Large intestine (tissue), 12 donors: Measurements from ENCODE around the gene NELFE. TPM values are rescaled to one million over a fixed set of nuclear protein-coding genes. Genes with fewer than 3 reads are reported as not detected.
"Not testable (repeated sequence)": the region's sequence is repeated elsewhere in the genome, so short reads cannot be mapped to it uniquely, and the experiment has no call there.

Source experiments
- DNase-seq, 2 donors: peaks; one replicate each; pipeline versions ENCODE4 v3.0.0 to v3.0.0-alpha.2; 2013
- H3K27ac ChIP-seq: one replicate; pipeline ENCODE4 v1.5.1; 2013; ENCODE audit warnings: low read length
- H3K27me3 ChIP-seq: 2 replicates; pipeline ENCODE4 v1.6.1; 2013; ENCODE audit warnings: low read length; ENCODE audit not compliant: control insufficient read depth, insufficient read depth
- H3K36me3 ChIP-seq: 2 replicates; pipeline ENCODE4 v1.6.1; 2013; ENCODE audit warnings: low read length; ENCODE audit not compliant: control insufficient read depth, insufficient read depth
- H3K4me1 ChIP-seq: one replicate; pipeline ENCODE4 v1.6.1; 2013; ENCODE audit warnings: low read length; ENCODE audit not compliant: control insufficient read depth, insufficient read depth
- H3K4me3 ChIP-seq: one replicate; pipeline ENCODE4 v1.5.1; 2013; ENCODE audit warnings: low read length
- H3K9me3 ChIP-seq: one replicate; pipeline ENCODE4 v1.6.1; 2013; ENCODE audit warnings: mild to moderate bottlenecking, low read depth, low read length, moderate library complexity; ENCODE audit not compliant: control insufficient read depth
- WGBS: methylation state at CpG from one replicate; pipeline ENCODE4 v1.1.5; 2013; ENCODE audit warnings: low lambda C conversion rate; ENCODE audit not compliant: insufficient coverage; 5-methylcytosine and 5-hydroxymethylcytosine counted together
- long read RNA-seq, 11 donors: transcript quantifications; one replicate each; lab custom pipeline, GENCODE V29; 2026
- polyA plus RNA-seq: library from polyadenylated mRNA; unstranded; fragments of 120-200 nt; gene quantifications from one replicate; pipeline ENCODE4 v1.2.1, GENCODE V29; 2013

Gene NELFE
- 77.7 TPM for polyA plus RNA-seq
- long read RNA-seq, donor 1, transcript NELFE-202 (11 exons, 1,584 nt): major isoform, 12 of 12 reads
- long read RNA-seq, donor 1, partial matches to known transcripts: 0 of 12 reads
- long read RNA-seq, donor 1, other reads (novel, unspliced or antisense): 0 of 12 reads
- long read RNA-seq, donor 2, transcript NELFE-202 (11 exons, 1,584 nt): major isoform, 29 of 39 reads
- long read RNA-seq, donor 2, partial matches to known transcripts: 8 of 39 reads
- long read RNA-seq, donor 2, other reads (novel, unspliced or antisense): 0 of 39 reads
- long read RNA-seq, donor 3, transcript NELFE-202 (11 exons, 1,584 nt): major isoform, 22 of 67 reads
- long read RNA-seq, donor 3, partial matches to known transcripts: 44 of 67 reads
- long read RNA-seq, donor 3, other reads (novel, unspliced or antisense): 0 of 67 reads
- long read RNA-seq, donor 4, partial matches to known transcripts: 0 of 1 reads
- long read RNA-seq, donor 4, other reads (novel, unspliced or antisense): 0 of 1 reads
- long read RNA-seq, donor 5, transcript NELFE-202 (11 exons, 1,584 nt): major isoform, 8 of 9 reads
- long read RNA-seq, donor 5, partial matches to known transcripts: 0 of 9 reads
- long read RNA-seq, donor 5, other reads (novel, unspliced or antisense): 0 of 9 reads
- long read RNA-seq, donor 6, transcript NELFE-202 (11 exons, 1,584 nt): major isoform, 21 of 26 reads
- long read RNA-seq, donor 6, partial matches to known transcripts: 5 of 26 reads
- long read RNA-seq, donor 6, other reads (novel, unspliced or antisense): 0 of 26 reads
- long read RNA-seq, donor 7, transcript NELFE-202 (11 exons, 1,584 nt): major isoform, 7 of 18 reads
- long read RNA-seq, donor 7, partial matches to known transcripts: 10 of 18 reads
- long read RNA-seq, donor 7, other reads (novel, unspliced or antisense): 0 of 18 reads
- long read RNA-seq, donor 8, transcript NELFE-202 (11 exons, 1,584 nt): major isoform, 19 of 25 reads
- long read RNA-seq, donor 8, partial matches to known transcripts: 5 of 25 reads
- long read RNA-seq, donor 8, other reads (novel, unspliced or antisense): 0 of 25 reads
- long read RNA-seq, donor 9, transcript NELFE-202 (11 exons, 1,584 nt): major isoform, 20 of 26 reads
- long read RNA-seq, donor 9, partial matches to known transcripts: 5 of 26 reads
- long read RNA-seq, donor 9, other reads (novel, unspliced or antisense): 0 of 26 reads
- long read RNA-seq, donor 10, transcript NELFE-202 (11 exons, 1,584 nt): major isoform, 17 of 39 reads
- long read RNA-seq, donor 10, partial matches to known transcripts: 22 of 39 reads
- long read RNA-seq, donor 10, other reads (novel, unspliced or antisense): 0 of 39 reads
- long read RNA-seq, donor 11, transcript NELFE-202 (11 exons, 1,584 nt): major isoform, 18 of 20 reads
- long read RNA-seq, donor 11, partial matches to known transcripts: 0 of 20 reads
- long read RNA-seq, donor 11, other reads (novel, unspliced or antisense): 0 of 20 reads

DNA sequence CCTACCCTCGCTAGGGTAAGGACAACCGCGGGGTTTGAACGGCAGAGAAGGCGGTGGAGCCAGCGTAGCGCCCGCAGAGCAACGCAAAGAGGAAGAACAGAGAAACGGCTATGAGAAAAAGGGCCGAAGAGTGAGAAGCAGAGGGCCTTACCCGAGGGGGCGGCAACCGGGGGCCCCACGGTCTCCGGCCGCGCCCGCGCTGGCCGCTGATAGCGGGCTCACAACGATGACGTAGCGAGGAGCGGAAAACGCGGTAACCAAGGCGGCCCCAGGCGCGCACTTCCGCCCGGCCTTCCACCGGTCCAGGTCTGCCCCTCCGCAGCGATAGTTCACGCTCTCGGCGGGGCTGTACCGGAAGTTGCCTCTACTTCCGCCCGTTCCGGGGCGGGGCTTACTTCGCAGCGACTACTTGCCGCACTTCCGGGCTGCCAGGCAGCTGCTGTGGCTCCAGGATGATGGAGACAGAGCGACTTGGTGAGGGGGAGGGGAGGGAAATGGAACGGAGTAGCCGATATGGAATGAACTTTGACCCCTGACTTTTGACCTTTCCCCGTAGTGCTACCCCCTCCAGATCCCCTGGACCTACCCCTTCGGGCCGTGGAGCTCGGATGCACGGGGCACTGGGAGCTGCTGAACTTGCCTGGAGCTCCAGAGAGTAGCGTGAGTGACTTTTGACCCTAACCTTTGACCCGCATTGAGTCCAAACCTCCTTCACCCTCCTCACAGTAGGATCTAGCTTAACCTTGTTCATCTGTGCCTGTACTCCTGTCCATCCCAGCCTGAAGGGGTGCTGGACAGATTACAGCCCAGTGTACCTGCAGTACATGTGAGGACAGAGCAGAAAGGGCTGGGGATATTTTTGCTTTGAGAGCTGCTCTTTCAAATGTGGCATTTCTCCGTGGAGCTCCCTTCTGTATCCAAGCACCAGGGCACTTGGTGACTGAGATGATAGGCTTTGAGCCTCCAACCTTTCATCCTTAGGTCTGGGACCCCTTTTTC is at the start of gene NELFE, which contains the start of gene SKIC2:
TSS of gene NELFE (minus strand) at position 231 of the 999 bp plus-strand sequence. CDS start 525 bp downstream, outside the sequence.
TSS of gene SKIC2 (plus strand) at position 435 of the 999 bp plus-strand sequence. CDS start at position 453, 18 bp downstream.
- Histone ChIP-seq H3K4me1 (peaks cover 8% of the 10 kb centered on the region), H3K27me3 (no peaks in the 10 kb centered on the region), H3K36me3 (peaks cover 67% of the 10 kb centered on the region), H3K27ac (peak within 1 kb of the TSS; percentile 71), H3K9me3 (no peaks in the 10 kb centered on the region), H3K4me3 (peak within 1 kb of the TSS; percentile 81)
- no CpG with 5 or more reads among the region's 59 CpGs for WGBS
- DNase-seq: peak; percentile 99 to 100

DNA sequence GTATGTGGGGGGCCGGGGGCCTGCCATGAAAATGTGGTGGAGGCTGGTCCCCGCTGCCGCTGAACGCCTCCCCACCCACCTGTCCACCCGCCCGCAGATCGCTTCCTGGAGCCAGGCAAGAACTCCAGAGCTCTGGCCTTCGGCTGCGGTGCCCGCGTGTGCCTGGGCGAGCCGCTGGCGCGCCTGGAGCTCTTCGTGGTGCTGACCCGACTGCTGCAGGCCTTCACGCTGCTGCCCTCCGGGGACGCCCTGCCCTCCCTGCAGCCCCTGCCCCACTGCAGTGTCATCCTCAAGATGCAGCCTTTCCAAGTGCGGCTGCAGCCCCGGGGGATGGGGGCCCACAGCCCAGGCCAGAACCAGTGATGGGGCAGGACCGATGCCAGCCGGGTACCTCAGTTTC is 49.3 kb upstream of the NELFE start:
- not testable (repeated sequence) for H3K27ac ChIP-seq, H3K27me3 ChIP-seq, H3K4me1 ChIP-seq, H3K4me3 ChIP-seq, H3K36me3 ChIP-seq, DNase-seq, H3K9me3 ChIP-seq
- WGBS: no CpG with 5 or more reads among the region's 24 CpGs

DNA sequence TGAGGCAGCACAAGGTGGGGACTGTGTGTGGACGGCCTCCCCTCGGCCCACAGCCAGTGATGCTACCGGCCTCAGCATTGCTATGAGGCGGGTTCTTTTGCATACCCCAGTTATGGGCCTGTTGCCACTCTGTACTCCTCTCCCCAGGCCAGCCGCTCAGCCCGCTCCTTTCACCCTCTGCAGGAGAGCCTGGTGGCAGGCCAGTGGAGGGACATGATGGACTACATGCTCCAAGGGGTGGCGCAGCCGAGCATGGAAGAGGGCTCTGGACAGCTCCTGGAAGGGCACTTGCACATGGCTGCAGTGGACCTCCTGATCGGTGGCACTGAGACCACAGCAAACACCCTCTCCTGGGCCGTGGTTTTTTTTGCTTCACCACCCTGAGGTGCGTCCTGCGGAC is 48.3 kb upstream of the NELFE start:
- not testable (repeated sequence) for DNase-seq, H3K27me3 ChIP-seq, H3K4me1 ChIP-seq, H3K36me3 ChIP-seq, H3K27ac ChIP-seq, H3K9me3 ChIP-seq, H3K4me3 ChIP-seq
- WGBS: no CpG with 5 or more reads among the region's 12 CpGs

DNA sequence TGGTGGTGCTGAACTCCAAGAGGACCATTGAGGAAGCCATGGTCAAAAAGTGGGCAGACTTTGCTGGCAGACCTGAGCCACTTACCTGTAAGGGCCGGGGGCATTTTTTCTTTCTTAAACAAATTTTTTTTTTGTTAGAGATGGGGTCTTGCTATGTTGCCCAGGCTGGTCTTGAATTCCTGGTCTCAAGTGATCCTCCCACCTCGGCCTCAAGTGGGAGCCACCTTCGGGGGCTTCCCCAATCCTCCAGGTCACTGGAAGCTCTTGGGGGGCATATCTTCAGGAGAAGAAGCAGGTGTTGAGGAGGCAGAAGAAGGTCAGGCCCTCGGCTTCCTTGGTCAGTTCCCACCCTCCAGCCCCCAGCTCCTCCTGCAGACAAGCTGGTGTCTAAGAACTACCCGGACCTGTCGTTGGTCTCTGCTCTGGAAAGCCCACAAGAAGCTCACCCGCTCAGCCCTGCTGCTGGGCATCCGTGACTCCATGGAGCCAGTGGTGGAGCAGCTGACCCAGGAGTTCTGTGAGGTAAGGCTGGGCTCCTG is 47.3 kb upstream of the NELFE start:
- H3K9me3 ChIP-seq, H3K4me1 ChIP-seq, H3K27ac ChIP-seq, H3K36me3 ChIP-seq, DNase-seq, H3K27me3 ChIP-seq, H3K4me3 ChIP-seq: not testable (repeated sequence)
- WGBS: no CpG with 5 or more reads among the region's 8 CpGs

DNA sequence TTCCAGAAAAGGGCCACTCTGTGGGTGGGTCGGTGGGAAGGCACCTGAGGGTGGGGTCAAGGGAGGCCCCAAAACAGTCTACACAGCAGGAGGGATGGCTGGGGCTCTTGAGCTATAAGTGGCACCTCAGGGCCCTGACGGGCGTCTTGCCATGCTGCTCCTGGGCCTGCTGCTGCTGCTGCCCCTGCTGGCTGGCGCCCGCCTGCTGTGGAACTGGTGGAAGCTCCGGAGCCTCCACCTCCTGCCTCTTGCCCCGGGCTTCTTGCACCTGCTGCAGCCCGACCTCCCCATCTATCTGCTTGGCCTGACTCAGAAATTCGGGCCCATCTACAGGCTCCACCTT is 46.7 kb upstream of the NELFE start:
- H3K36me3 ChIP-seq, H3K4me1 ChIP-seq, H3K9me3 ChIP-seq, H3K27ac ChIP-seq, H3K4me3 ChIP-seq, H3K27me3 ChIP-seq, DNase-seq: not testable (repeated sequence)
- no CpG with 5 or more reads among the region's 9 CpGs for WGBS

GRCh38 chr6:32004864-32005537 is 46.2 kb upstream of the NELFE start:
- H3K9me3 ChIP-seq, H3K4me1 ChIP-seq, H3K27me3 ChIP-seq, DNase-seq, H3K4me3 ChIP-seq, H3K27ac ChIP-seq, H3K36me3 ChIP-seq: not testable (repeated sequence)
- WGBS: no CpG with 5 or more reads among the region's 13 CpGs

- DNase-seq: not testable (repeated sequence)
Measured at GRCh38 chr6:32004393-32004792, 45.6 kb upstream of the NELFE start.

GRCh38 chr6:32003301-32003700 is 44.5 kb upstream of the NELFE start:
- no CpG with 5 or more reads among the region's 7 CpGs for WGBS
- not testable (repeated sequence) for H3K27me3 ChIP-seq

More at GRCh38 chr6:32004393-32004792, 45.6 kb upstream of the NELFE start:
- H3K27me3 ChIP-seq, H3K9me3 ChIP-seq, H3K36me3 ChIP-seq, H3K4me1 ChIP-seq, H3K27ac ChIP-seq, H3K4me3 ChIP-seq: not testable (repeated sequence)
- no CpG with 5 or more reads among the region's 4 CpGs for WGBS

More at GRCh38 chr6:32003301-32003700, 44.5 kb upstream of the NELFE start:
- not testable (repeated sequence) for DNase-seq, H3K4me3 ChIP-seq, H3K9me3 ChIP-seq, H3K4me1 ChIP-seq, H3K27ac ChIP-seq, H3K36me3 ChIP-seq
